HG03066 (cell line): ENCODE data around the gene OR7A10.
"Not testable (repeated sequence)": the region's sequence is repeated elsewhere in the genome, so short reads cannot be mapped to it uniquely, and the experiment has no call there.

Source experiments
- ATAC-seq: cut with Tn5 transposase; IDR thresholded peaks from one replicate; pipeline ENCODE4 v1.9.1; 2021; ENCODE audit warnings: low read depth; ENCODE audit not compliant: unreplicated experiment

OR7A10 gene

DNA sequence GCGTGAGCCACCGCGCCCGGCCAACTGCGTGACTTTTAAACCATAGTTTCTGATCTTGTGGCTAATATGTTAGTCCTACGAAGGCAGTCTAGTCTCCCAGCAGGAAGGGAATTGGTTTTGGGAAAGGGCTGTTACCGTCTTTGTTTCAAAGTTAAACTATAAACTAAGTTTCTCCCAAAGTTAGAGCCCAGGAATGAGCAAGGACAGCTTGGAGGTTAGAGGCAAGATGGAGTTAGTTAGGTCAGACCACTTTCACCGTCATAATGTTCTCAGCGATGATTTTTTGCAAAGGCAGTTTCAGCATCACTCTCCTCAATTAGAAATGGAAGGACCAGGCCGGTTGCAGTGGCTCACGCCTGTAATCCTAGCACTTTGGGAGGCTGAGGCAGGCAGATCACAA, 52.7 kb downstream of the OR7A10 start:
- no peak for ATAC-seq

DNA sequence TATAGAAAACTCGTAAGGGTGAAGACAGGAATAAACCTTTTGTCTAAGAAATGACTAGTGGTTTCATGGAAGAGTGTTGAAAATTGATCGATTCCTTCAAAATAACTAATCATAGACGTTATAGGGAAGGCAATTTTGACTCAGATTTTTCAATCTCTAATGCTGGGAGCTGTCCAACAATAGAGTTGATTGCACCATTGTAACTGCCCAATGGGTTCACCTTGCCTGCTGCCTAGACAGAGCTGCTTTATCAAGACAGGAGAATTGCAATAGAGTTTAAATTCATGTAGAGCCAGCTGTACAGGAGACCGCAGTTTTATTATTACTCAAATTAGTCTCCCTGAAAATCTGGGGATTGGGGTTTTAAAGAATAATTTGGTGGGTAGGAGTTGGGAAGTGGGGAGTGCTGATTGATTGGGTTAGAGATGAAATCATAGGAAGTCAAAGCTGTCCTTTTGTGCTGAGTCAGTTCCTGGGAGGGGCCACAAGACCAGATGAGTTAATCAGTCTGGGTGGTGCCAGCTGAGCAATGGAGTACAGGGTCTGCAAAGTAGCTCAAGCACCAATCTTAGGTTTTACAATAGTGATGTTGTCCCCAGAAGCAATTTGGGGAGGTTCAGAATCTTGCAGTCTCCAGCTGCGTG, 53.5 kb downstream of the OR7A10 start:
- no peak for ATAC-seq

DNA sequence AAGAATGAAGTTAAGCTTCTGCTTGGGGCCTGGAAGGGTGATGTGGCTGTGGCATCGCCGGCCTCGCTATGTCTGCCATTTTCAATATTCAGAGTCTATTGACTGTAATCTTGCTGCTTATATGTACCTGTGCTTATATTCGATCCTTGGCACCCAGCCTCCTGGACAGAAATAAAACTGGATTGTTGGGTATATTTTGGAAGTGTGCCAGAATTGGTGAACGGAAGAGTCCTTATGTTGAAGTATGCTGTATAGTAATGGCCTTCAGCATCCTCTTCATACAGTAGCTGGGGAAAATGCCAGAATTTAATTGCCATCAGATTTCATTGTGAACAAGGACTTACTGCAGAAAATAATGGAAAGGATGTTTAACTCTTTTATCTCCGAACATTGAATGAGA, 56.5 kb downstream of the OR7A10 start:
- ATAC-seq: not testable (repeated sequence)
